HG03469 (cell line): Measurements from ENCODE around the gene TBC1D13.
"Not testable (repeated sequence)": the region's sequence is repeated elsewhere in the genome, so short reads cannot be mapped to it uniquely, and the experiment has no call there.

Experiments
- ATAC-seq: cut with Tn5 transposase; IDR thresholded peaks from one replicate; pipeline ENCODE4 v1.9.1; 2021; ENCODE audit warnings: mild to moderate bottlenecking, moderate library complexity, moderate number of reproducible peaks; ENCODE audit not compliant: unreplicated experiment

TBC1D13 gene

DNA sequence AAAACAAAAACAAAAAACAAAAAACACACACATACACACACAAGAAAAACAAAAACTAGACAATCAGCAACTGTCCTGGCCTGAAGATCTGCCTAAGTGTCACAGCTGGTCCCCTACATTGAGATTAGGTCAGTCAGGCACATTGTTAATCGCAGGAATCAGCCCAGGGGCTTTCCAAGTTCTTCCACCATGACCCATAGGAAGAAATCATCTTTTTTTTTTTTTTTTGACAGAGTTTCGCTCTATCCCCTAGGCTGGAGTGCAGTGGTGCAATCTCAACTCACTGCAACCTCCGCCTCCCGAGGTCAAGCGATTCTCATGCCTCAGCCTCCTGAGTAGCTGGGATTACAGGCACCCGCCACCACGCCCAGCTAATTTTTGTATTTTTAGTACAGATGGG, 56.1 kb downstream of the TBC1D13 start:
- ATAC-seq = not testable (repeated sequence)

DNA sequence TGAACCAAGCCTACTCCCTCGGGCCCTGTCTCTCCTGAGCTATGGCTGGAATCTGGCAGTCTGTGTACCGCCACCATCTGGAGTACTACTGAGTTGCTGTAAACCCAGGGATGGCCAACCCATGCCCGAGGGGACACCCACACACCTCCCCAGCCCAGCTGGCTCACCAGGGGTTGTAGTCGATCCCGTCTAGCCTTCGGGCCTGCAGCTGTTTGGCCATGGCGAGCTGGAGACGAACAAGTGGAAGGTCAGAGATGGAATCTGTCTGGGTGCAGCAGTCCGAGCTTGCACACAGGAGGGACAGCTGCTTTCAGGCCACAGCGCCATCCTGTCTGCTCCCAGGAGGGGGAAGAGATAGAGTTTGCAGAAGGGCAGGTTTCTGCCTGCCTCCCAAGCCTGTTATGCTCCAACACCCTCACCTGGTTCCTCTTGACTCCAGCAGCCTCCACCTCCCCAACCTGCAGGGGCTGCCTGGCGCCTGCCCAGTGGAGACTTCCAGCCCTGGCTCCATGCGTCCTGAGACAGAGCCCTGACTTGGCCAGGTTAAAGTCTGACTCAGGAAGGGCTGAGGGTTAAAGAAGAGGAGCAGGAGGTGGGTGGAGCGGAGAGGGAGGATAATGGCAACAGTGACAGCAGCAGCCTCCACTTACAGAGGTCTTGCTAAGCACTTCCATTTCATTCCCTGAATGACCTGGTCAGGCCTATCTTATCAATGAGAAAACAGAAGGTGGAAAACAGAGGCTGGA, 58.3 kb downstream of the TBC1D13 start:
- no peak for ATAC-seq

DNA sequence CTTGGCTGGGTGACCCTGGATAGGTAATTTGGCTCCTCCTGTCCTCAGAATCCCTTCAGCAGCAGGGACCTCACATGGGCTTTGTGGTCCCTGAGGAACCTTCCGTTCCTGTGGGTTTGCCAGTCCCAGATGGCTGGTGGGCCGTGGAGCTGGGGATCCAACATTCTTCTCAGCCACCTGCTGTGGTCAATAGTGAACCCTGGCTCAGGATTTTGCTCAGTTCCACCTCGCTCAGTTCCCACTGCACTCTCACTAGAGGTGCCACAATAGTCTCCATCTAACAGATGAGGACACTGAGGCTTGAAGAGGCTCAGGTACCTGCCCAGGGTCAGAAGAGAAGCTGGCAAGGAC, 59.6 kb downstream of the TBC1D13 start:
- ATAC-seq = no peak

DNA sequence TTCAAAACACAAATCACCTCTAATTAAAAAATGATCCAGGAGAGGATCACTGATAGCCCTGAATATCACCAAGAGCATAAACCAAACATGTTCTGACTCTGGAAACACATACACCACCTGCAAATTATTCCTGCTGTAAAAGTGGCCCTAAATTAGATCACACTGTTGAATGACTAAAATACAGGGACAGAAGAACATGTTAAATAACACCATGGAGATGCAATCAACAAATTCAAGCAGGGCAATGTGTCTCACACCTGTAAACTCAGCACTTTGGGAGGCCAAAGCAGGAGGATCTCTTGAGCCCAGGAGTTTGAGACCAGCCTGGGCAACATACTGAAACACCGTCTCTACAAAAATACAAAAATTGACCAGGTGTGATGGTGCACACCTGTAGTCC, 60.8 kb downstream of the TBC1D13 start:
- no peak for ATAC-seq

DNA sequence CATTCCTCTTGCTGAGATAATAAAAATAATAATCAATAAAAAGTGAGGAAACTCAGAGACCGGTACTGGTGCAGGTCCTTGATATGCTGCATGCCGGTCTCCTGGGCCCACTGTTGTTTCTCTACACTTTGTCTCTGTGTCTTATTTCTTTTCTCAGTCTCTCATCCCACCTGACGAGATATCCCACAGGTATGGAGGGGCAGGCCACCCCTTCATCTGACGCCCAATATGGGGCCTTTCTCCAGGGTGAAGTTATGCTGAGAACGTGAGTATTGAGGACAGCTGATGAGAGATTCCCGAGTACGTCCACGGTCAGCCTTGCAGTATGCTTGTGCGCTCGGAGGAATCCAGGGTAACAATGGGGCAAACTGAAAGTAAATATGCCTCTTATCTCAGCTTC, 64.0 kb downstream of the TBC1D13 start:
- ATAC-seq = not testable (repeated sequence)

DNA sequence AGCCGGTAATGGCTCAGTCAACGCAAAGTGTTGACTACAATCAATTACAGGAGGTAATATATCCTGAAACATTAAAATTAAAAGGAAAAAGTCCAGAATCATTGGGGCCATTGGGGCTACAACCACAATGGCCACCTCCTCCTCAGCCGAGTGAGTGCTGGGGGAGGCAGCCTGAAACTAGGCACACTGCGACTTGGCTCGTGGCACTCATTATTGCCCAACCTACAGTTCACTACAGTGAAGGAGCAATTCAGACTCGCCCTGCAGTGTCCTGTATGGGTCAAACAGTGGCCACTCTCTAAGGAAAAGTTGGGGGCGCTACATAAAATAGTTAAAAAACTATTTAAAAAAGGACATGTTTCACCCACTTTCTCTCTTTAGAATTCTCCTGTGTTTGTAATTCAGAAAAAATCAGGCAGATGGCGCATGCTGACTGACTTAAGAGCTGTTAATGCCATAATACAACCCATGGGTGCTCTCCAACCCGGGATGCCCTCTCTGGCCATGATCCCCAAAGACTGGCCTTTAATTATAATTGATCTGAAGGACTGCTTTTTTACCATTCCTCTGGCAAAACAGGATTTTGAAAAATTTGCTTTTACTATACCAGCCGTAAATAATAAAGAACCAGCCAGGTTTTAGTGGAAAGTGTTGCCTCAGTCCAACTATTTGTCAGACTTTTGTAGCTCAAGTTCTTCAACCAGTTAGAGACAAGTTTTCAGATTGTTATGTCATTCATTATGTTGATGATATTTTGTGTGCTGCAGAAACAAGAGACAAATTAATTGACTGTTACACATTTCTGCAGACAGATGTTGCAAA, 64.9 kb downstream of the TBC1D13 start:
- not testable (repeated sequence) for ATAC-seq

DNA sequence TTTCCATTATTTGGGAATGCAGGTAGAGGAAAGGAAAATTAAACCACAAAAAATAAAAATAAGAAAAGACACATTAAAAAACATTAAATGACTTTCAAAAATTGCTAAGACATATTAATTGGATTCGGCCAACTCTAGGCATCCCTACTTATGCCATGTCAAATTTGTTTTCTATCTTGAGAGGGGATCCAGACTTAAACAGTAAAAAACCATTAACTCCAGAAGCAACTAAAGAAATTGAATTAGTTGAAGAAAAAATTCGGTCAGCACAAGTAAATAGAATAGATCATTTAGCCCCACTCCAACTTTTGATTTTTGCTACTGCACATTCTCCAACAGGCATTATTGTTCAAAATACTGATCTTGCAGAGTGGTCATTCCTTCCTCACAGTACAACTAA, 65.6 kb downstream of the TBC1D13 start:
- ATAC-seq = not testable (repeated sequence)

DNA sequence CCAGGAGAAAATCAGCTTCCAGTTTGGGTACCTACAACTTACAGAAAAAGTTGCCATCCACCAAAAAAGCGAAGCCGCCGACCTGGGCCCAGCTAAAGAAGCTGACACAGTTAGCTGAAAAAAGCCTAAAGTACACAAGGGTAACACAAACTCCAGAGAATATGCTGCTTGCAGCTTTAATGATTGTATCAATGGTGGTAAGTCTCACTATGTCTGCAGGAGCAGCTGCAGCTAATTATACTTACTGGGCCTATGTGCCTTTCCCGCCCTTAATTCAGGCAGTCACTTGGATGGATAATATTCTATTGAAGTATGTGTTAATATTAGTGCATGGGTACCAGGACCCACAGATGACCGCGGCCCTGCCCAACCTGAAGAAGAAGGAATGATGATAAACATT, 67.4 kb downstream of the TBC1D13 start:
- ATAC-seq = not testable (repeated sequence)

DNA sequence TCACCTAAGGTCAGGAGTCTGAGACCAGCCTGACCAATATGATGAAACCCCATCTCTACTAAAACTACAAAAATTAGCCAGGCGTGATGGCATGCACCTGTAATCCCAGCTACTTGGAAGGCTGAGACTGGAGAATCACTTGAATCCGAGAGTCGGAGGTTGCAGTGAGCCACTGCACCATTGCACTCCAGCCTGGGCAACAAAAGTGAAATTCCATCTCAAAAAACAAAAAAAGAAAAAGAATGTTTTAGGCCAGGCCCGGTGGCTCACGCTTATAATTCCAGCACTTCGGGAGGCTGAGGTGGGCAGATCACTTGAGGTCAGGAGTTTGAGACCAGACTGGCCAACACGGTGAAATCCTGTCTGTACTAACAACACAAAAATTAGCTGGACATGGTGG, 71.4 kb downstream of the TBC1D13 start:
- ATAC-seq = not testable (repeated sequence)
